Ramos (cell line): Measurements from ENCODE around the gene NUDT16.
"Not testable (repeated sequence)": the region's sequence is repeated elsewhere in the genome, so short reads cannot be mapped to it uniquely, and the experiment has no call there.

Source experiments
- in situ Hi-C: fragments of 300-500 bp; cut with MboI; formaldehyde crosslinking; loops from one replicate; pipeline ENCODE4 v1.14.3; 2022; ENCODE audit warnings: low sequenced_read_pairs; ENCODE audit not compliant: unreplicated experiment

The NUDT16 gene

GRCh38 chr3:131381445-131382291 lies at the start of gene NUDT16:
TSS of gene NUDT16 (plus strand) at chr3:131381774. CDS start at chr3:131381805, 31 bp downstream.
- in situ Hi-C loops, result no loop called here

- in situ Hi-C loops, result no loop called here
Measured at GRCh38 chr3:131338948-131339640, 42.5 kb upstream of the NUDT16 start.

- in situ Hi-C loops, result no loop called here
Measured at GRCh38 chr3:131341761-131342160, 39.8 kb upstream of the NUDT16 start.

- in situ Hi-C loops, result no loop called here
Measured at GRCh38 chr3:131348911-131349310, 32.7 kb upstream of the NUDT16 start.

GRCh38 chr3:131349454-131349853 lies 32.1 kb upstream of the NUDT16 start:
- in situ Hi-C loops, result no loop called here

- in situ Hi-C loops, result no loop called here
Measured at GRCh38 chr3:131349946-131350347, 31.6 kb upstream of the NUDT16 start.

- in situ Hi-C loops, result no loop called here
Measured at GRCh38 chr3:131350506-131350905, 31.1 kb upstream of the NUDT16 start.

GRCh38 chr3:131353016-131353877 lies 28.3 kb upstream of the NUDT16 start:
- in situ Hi-C loops, result no loop called here

- in situ Hi-C loops, result no loop called here
Measured at GRCh38 chr3:131353986-131354385, 27.6 kb upstream of the NUDT16 start.

- in situ Hi-C loops, result no loop called here
Measured at GRCh38 chr3:131356006-131356595, 25.5 kb upstream of the NUDT16 start.

- in situ Hi-C loops, result no loop called here
Measured at GRCh38 chr3:131357275-131357674, 24.3 kb upstream of the NUDT16 start.

GRCh38 chr3:131360191-131360755 lies 21.3 kb upstream of the NUDT16 start:
- in situ Hi-C loops, result no loop called here

GRCh38 chr3:131361066-131361463 lies 20.5 kb upstream of the NUDT16 start:
- in situ Hi-C loops, result not testable (repeated sequence)

- in situ Hi-C loops, result no loop called here
Measured at GRCh38 chr3:131361464-131362421, 19.8 kb upstream of the NUDT16 start.

- in situ Hi-C loops, result no loop called here
Measured at GRCh38 chr3:131363275-131363674, 18.3 kb upstream of the NUDT16 start.

GRCh38 chr3:131370935-131371687 lies 10.5 kb upstream of the NUDT16 start:
- in situ Hi-C loops, result no loop called here

- in situ Hi-C loops, result no loop called here
Measured at GRCh38 chr3:131371688-131372066, 9.9 kb upstream of the NUDT16 start.

- in situ Hi-C loops, result no loop called here
Measured at GRCh38 chr3:131374741-131375140, 6.8 kb upstream of the NUDT16 start.
